PC-9 (cell line): ENCODE data around the gene RXRA. TPM values are rescaled to one million over a fixed set of nuclear protein-coding genes. Genes with fewer than 3 reads are reported as not detected.

Source experiments
- BruUV-seq: library from RNA; stranded (reverse); fragments of 400-500 nt; replicated peaks from 2 replicates; lab custom pipeline; 2021; lab: Mats Ljungman, UMichigan
- CTCF ChIA-PET: fragments of 300-600 bp; sonication (Branson Sonifier 250); formaldehyde crosslinking; loops from one replicate; lab custom pipeline; 2022; ENCODE audit warnings: antibody characterized with exemption; lab: Charles Lee
- POLR2A ChIA-PET: fragments of 300-600 bp; sonication (Branson Sonifier 250); formaldehyde crosslinking; loops from one replicate; lab custom pipeline; 2022; ENCODE audit warnings: antibody characterized with exemption; ENCODE audit not compliant: unreplicated experiment; lab: Charles Lee
- DNase-seq, 2 experiments: peaks; one replicate each; pipeline versions ENCODE4 v3.0.0 to v3.0.0-alpha.2; 2015 to 2022; ENCODE audit warnings: mixed read lengths in 1 of 2
- H2AFZ ChIP-seq: fragments of 200-600 bp; sonication (generic); 2 replicates; pipeline ENCODE4 v1.8.1; 2017; ENCODE audit warnings: antibody characterized with exemption
- H3F3A ChIP-seq: fragments of 200-600 bp; sonication (generic); 2 replicates; pipeline ENCODE4 v1.8.1; 2017; ENCODE audit warnings: antibody characterized with exemption, mild to moderate bottlenecking, low read depth; ENCODE audit not compliant: insufficient read depth
- H3K27ac ChIP-seq: fragments of 200-600 bp; sonication (generic); 2 replicates; pipeline ENCODE4 v1.6.1; 2016; ENCODE audit warnings: mixed run types
- H3K27me3 ChIP-seq: fragments of 200-600 bp; sonication (generic); 2 replicates; pipeline ENCODE4 v1.6.1; 2016; ENCODE audit warnings: low read depth, mixed run types; ENCODE audit not compliant: insufficient read depth
- H3K36me3 ChIP-seq: fragments of 200-600 bp; sonication (generic); 2 replicates; pipeline ENCODE4 v1.6.1; 2016; ENCODE audit warnings: low read depth, mixed run types
- H3K4me1 ChIP-seq: fragments of 200-600 bp; sonication (generic); replicated peaks from 2 replicates; pipeline ENCODE4 v1.6.1; 2016; ENCODE audit warnings: mixed run types; ENCODE audit not compliant: insufficient read depth
- H3K4me2 ChIP-seq: fragments of 200-600 bp; sonication (generic); 2 replicates; pipeline ENCODE4 v1.6.1; 2017; ENCODE audit warnings: mixed run types
- H3K4me3 ChIP-seq: fragments of 200-600 bp; sonication (generic); 2 replicates; pipeline ENCODE4 v1.6.1; 2016; ENCODE audit warnings: mixed run types
- H3K79me2 ChIP-seq: fragments of 200-600 bp; sonication (generic); 2 replicates; pipeline ENCODE4 v1.6.1; 2017; ENCODE audit warnings: low read depth, mixed run types
- H3K9me2 ChIP-seq: fragments of 200-600 bp; sonication (generic); 2 replicates; pipeline ENCODE4 v1.8.1; 2017; ENCODE audit warnings: mild to moderate bottlenecking; ENCODE audit not compliant: insufficient read depth
- H3K9me3 ChIP-seq: fragments of 200-600 bp; sonication (generic); 2 replicates; pipeline ENCODE4 v1.8.1; 2016; ENCODE audit warnings: low read depth; ENCODE audit not compliant: insufficient read depth
- H4K20me1 ChIP-seq: fragments of 200-600 bp; sonication (generic); 2 replicates; pipeline ENCODE4 v1.8.1; 2017; ENCODE audit not compliant: insufficient read depth
- CTCF ChIP-seq: fragments of 200-600 bp; sonication (generic); conservative IDR thresholded peaks from 2 replicates; pipeline ENCODE4 v1.6.1; 2017; ENCODE audit warnings: mixed run types, antibody characterized with exemption, mild to moderate bottlenecking, moderate library complexity
- EZH2 ChIP-seq: fragments of 200-600 bp; sonication (generic); IDR thresholded peaks from 2 replicates; pipeline ENCODE4 v1.8.0; 2017; ENCODE audit warnings: antibody characterized with exemption, low read depth
- intact Hi-C: fragments of 100-400 bp; cut with micrococcal nuclease; formaldehyde crosslinking; loops from one replicate; pipeline ENCODE4 v1.10.0; 2022; ENCODE audit not compliant: unreplicated experiment
- total RNA-seq: library from RNA; stranded (reverse); gene quantifications from 2 replicates; pipeline ENCODE4 v1.2.3, GENCODE V29; 2021

RXRA gene
- total RNA-seq, 1 experiment from 2014 or later, result 146 TPM

GRCh38 chr9:134363450-134363849, 37.2 kb downstream of the RXRA start:
- BruUV-seq, result no TSS peak
- H3K79me2 ChIP-seq, result peaks cover 100% of the 10 kb centered on the region
- intact Hi-C loops, result no loop called here
- no peaks in the 10 kb centered on the region for H3K9me3 ChIP-seq
- H3K4me1 ChIP-seq, result peaks cover 42% of the 10 kb centered on the region
- ChIA-PET POLR2A (no interaction called here), CTCF (no interaction called here)
- TF ChIP-seq EZH2 (no peak), CTCF (no peak)
- H3F3A ChIP-seq, result peaks cover 24% of the 10 kb centered on the region; the same call in 1 of the 2 replicates
- no peak overlapping the region for H2AFZ ChIP-seq
- H3K36me3 ChIP-seq, result no peaks in the 10 kb centered on the region
- DNase-seq, result no peak
- no peak overlapping the region for H3K4me2 ChIP-seq
- no peaks in the 10 kb centered on the region for H3K27me3 ChIP-seq
- no peak overlapping the region for H3K4me3 ChIP-seq
- H3K9me2 ChIP-seq, result no peaks in the 10 kb centered on the region
- H3K27ac ChIP-seq, result no peak overlapping the region
- peaks cover 32% of the 10 kb centered on the region for H4K20me1 ChIP-seq

GRCh38 chr9:134364391-134365114, 38.3 kb downstream of the RXRA start:
- H3K9me2 ChIP-seq, result no peaks in the 10 kb centered on the region
- peaks cover 32% of the 10 kb centered on the region for H4K20me1 ChIP-seq
- H3K79me2 ChIP-seq, result peaks cover 94% of the 10 kb centered on the region
- no peak overlapping the region for H3K4me2 ChIP-seq
- H3K36me3 ChIP-seq, result no peaks in the 10 kb centered on the region
- no TSS peak for BruUV-seq
- intact Hi-C loops, result no loop called here
- H2AFZ ChIP-seq, result no peak overlapping the region
- H3F3A ChIP-seq, result peaks cover 16% of the 10 kb centered on the region; the same call in 1 of the 2 replicates
- DNase-seq, result no peak
- H3K4me1 ChIP-seq, result peaks cover 31% of the 10 kb centered on the region
- H3K27ac ChIP-seq, result no peak overlapping the region
- TF ChIP-seq CTCF (no peak), EZH2 (no peak)
- ChIA-PET POLR2A (no interaction called here), CTCF (no interaction called here)
- H3K27me3 ChIP-seq, result no peaks in the 10 kb centered on the region
- H3K4me3 ChIP-seq, result no peak overlapping the region
- no peaks in the 10 kb centered on the region for H3K9me3 ChIP-seq

- no peak overlapping the region for H3K27ac ChIP-seq
- no TSS peak for BruUV-seq
- CTCF ChIA-PET, result no interaction called here
- H3K4me2 ChIP-seq, result no peak overlapping the region
- H3K79me2 ChIP-seq, result peaks cover 94% of the 10 kb centered on the region
- H2AFZ ChIP-seq, result no peak overlapping the region
- H3K27me3 ChIP-seq, result no peaks in the 10 kb centered on the region
- H4K20me1 ChIP-seq, result peaks cover 32% of the 10 kb centered on the region
- intact Hi-C loops, result no loop called here
- peaks cover 25% of the 10 kb centered on the region for H3K4me1 ChIP-seq
- TF ChIP-seq CTCF (no peak), EZH2 (no peak)
- H3K9me3 ChIP-seq, result no peaks in the 10 kb centered on the region
- POLR2A ChIA-PET, result no interaction called here
- DNase-seq, result no peak
- peaks cover 16% of the 10 kb centered on the region; the same call in 1 of the 2 replicates for H3F3A ChIP-seq
- no peak overlapping the region for H3K4me3 ChIP-seq
- no peaks in the 10 kb centered on the region for H3K36me3 ChIP-seq
- no peaks in the 10 kb centered on the region for H3K9me2 ChIP-seq
Observed at GRCh38 chr9:134365115-134365596, 38.9 kb downstream of the RXRA start.
